ENCODE measurements around the gene DSG2. TPM values are rescaled to one million over a fixed set of nuclear protein-coding genes. Genes with fewer than 3 reads are reported as not detected.
A peak's percentile ranks its signal among the peaks of the same experiment; 100 is the strongest.

The DSG2 gene
- total and polyA plus RNA-seq, 2 experiments from 2014 or later: 67.7 to 105 TPM

GRCh38 chr18:31490833-31491232 lies 7.1 kb upstream of the DSG2 start:
- Histone ChIP-seq H3K4me3 (no peak overlapping the region), H2AFZ (no peak overlapping the region), H3K9me2 (replicated peaks; ENCODE audit: insufficient read depth) (no peaks in the 10 kb centered on the region), H3K9me3 (ENCODE audit: low read depth) (no peaks in the 10 kb centered on the region), H4K20me1 (ENCODE audit: insufficient read depth, poor library complexity, severe bottlenecking) (no peaks in the 10 kb centered on the region), H3K4me2 (no peak overlapping the region), H3K4me1 (ENCODE audit: insufficient read depth) (peaks cover 3% of the 10 kb centered on the region), H3K27me3 (no peaks in the 10 kb centered on the region), H3K79me2 (no peaks in the 10 kb centered on the region), H3K36me3 (replicated peaks; ENCODE audit: insufficient read depth, low read depth) (no peaks in the 10 kb centered on the region), H3K27ac (peak overlapping the region; percentile 63)
- no peak for TF ChIP-seq CTCF (IDR thresholded peaks at IDR 0.05; ENCODE audit: poor library complexity)
- TF ChIP-seq EZH2phosphoT487 (IDR thresholded peaks at IDR 0.05; ENCODE audit: low read depth, severe bottlenecking, unreplicated experiment): no peak
- no peak for TF ChIP-seq EZH2 (IDR thresholded peaks at IDR 0.05; ENCODE audit: borderline replicate concordance)
- DNase-seq (ENCODE audit: low spot score): no peak

- no peak overlapping the region for H2AFZ ChIP-seq
- H4K20me1 ChIP-seq (ENCODE audit: insufficient read depth, poor library complexity, severe bottlenecking): no peaks in the 10 kb centered on the region
- no peaks in the 10 kb centered on the region for H3K9me2 ChIP-seq (replicated peaks; ENCODE audit: insufficient read depth)
- H3K9me3 ChIP-seq (ENCODE audit: low read depth): no peaks in the 10 kb centered on the region
- no peak overlapping the region for H3K4me2 ChIP-seq
- no peaks in the 10 kb centered on the region for H3K27me3 ChIP-seq
- no peak for TF ChIP-seq EZH2phosphoT487 (IDR thresholded peaks at IDR 0.05; ENCODE audit: low read depth, severe bottlenecking, unreplicated experiment)
- no peaks in the 10 kb centered on the region for H3K79me2 ChIP-seq
- H3K4me1 ChIP-seq (ENCODE audit: insufficient read depth): peaks cover 2% of the 10 kb centered on the region
- DNase-seq (ENCODE audit: low spot score): no peak
- H3K36me3 ChIP-seq (replicated peaks; ENCODE audit: insufficient read depth, low read depth): no peaks in the 10 kb centered on the region
- peak overlapping the region; percentile 63 for H3K27ac ChIP-seq
- no peak overlapping the region for H3K4me3 ChIP-seq
These were observed 6.4 kb upstream of the DSG2 start for GRCh38 chr18:31491586-31491985.

- Histone ChIP-seq H3K36me3 (replicated peaks; ENCODE audit: insufficient read depth, low read depth) (no peaks in the 10 kb centered on the region), H3K4me2 (no peak overlapping the region), H2AFZ (no peak overlapping the region), H4K20me1 (ENCODE audit: insufficient read depth, poor library complexity, severe bottlenecking) (no peaks in the 10 kb centered on the region), H3K27me3 (no peaks in the 10 kb centered on the region), H3K9me2 (replicated peaks; ENCODE audit: insufficient read depth) (no peaks in the 10 kb centered on the region), H3K4me1 (ENCODE audit: insufficient read depth) (no peaks in the 10 kb centered on the region), H3K9me3 (ENCODE audit: low read depth) (no peaks in the 10 kb centered on the region), H3K27ac (no peak overlapping the region), H3K79me2 (no peaks in the 10 kb centered on the region), H3K4me3 (no peak overlapping the region)
- DNase-seq (ENCODE audit: low spot score): no peak
- TF ChIP-seq CTCF (IDR thresholded peaks at IDR 0.05; ENCODE audit: poor library complexity) (no peak), EZH2phosphoT487 (IDR thresholded peaks at IDR 0.05; ENCODE audit: low read depth, severe bottlenecking, unreplicated experiment) (no peak), EZH2 (IDR thresholded peaks at IDR 0.05; ENCODE audit: borderline replicate concordance) (no peak)
- WGBS (ENCODE audit: low lambda C conversion rate, missing lambda C conversion rate): 88% methylated on average over 9 of the region's 9 CpGs
These were observed 5.3 kb upstream of the DSG2 start for GRCh38 chr18:31492671-31493070.

DNA sequence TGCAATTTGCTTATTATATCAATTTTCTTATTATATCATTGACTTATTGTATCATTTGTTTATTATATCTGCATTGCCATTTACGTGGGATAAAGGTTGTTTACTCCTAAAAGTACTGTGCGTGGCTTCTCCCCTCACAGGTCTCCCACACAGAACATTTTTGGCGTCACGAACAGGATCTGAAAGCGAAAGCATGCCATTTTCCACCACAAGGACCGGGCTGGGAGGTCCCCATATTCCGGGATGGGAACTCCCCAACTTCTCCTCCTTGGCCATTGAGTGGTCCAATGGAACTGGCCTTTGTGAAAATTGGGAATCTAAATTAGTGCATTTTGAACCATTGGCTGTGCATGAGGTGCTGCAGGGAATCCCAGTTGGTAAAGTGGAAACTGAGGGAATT lies 4.8 kb upstream of the DSG2 start:
- H3K79me2 ChIP-seq: no peaks in the 10 kb centered on the region
- H4K20me1 ChIP-seq (ENCODE audit: insufficient read depth, poor library complexity, severe bottlenecking): no peaks in the 10 kb centered on the region
- 95% methylated on average over 7 of the region's 7 CpGs for WGBS (ENCODE audit: low lambda C conversion rate, missing lambda C conversion rate)
- no peak for DNase-seq (ENCODE audit: low spot score)
- H3K27ac ChIP-seq: no peak overlapping the region
- H3K4me2 ChIP-seq: no peak overlapping the region
- no peaks in the 10 kb centered on the region for H3K36me3 ChIP-seq (replicated peaks; ENCODE audit: insufficient read depth, low read depth)
- no peaks in the 10 kb centered on the region for H3K4me1 ChIP-seq (ENCODE audit: insufficient read depth)
- no peaks in the 10 kb centered on the region for H3K9me2 ChIP-seq (replicated peaks; ENCODE audit: insufficient read depth)
- no peaks in the 10 kb centered on the region for H3K27me3 ChIP-seq
- no peak overlapping the region for H2AFZ ChIP-seq
- H3K4me3 ChIP-seq: no peak overlapping the region
- TF ChIP-seq EZH2 (IDR thresholded peaks at IDR 0.05; ENCODE audit: borderline replicate concordance): no peak
- TF ChIP-seq EZH2phosphoT487 (IDR thresholded peaks at IDR 0.05; ENCODE audit: low read depth, severe bottlenecking, unreplicated experiment): no peak
- no peak for TF ChIP-seq CTCF (IDR thresholded peaks at IDR 0.05; ENCODE audit: poor library complexity)
- no peaks in the 10 kb centered on the region for H3K9me3 ChIP-seq (ENCODE audit: low read depth)
